GM10266 (cell line): ENCODE data around the gene ARNT2.

Experiments used
- DNase-seq: peaks from one replicate; pipeline ENCODE4 v3.0.0; 2012; ENCODE audit errors: extremely low spot score
- TF ChIP-seq, protein P1 (sequence below): IDR thresholded peaks from 2 replicates; pipeline ENCODE4 v1.5.1; 2012; ENCODE audit warnings: mild to moderate bottlenecking, low read depth; ENCODE audit not compliant: control insufficient read depth, insufficient read depth; ENCODE audit errors: missing control alignments

Gene ARNT2

DNA sequence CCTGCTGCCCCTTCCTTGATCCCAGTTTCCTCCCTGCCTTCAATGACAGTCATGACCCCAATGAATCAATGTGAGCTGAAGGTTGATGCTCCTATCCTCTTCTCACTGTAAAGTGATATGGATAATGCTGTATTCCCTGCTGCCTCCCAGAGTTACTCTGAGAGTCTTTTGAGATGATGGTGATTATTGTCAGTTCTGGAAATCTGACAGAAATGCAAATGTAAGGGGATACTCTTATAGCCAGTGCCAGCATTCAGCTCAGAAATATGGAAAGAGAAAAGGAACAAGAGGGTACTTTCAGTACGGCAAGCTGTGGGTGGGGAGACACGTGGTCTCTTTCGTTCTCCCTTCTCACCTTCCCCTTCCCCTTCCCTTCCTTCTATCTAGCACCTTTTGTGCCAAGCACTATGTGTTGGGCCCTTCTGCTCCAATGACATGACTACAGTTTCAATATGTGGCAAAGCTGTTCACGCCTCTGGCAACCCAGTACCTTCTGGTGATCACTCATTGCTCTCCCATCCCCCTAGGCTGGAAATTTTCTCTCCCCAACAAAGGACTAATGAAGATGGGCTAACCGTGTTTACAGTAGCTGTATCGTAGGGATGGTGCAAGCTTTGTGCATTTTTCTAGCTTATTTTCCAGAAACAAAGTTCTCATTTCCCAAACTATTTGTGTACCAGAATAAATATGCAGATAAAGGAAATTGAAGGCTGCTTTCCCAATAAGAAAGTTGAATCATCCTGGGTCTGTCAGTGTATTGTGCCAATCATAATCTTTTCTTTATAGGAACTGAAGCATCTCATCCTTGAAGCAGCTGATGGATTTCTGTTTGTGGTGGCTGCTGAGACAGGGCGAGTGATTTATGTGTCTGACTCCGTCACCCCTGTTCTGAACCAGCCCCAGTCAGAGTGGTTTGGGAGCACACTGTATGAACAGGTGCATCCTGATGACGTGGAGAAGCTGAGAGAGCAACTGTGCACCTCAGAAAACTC, 70.3 kb downstream of the ARNT2 start:
- TF ChIP-seq, protein P1, sequence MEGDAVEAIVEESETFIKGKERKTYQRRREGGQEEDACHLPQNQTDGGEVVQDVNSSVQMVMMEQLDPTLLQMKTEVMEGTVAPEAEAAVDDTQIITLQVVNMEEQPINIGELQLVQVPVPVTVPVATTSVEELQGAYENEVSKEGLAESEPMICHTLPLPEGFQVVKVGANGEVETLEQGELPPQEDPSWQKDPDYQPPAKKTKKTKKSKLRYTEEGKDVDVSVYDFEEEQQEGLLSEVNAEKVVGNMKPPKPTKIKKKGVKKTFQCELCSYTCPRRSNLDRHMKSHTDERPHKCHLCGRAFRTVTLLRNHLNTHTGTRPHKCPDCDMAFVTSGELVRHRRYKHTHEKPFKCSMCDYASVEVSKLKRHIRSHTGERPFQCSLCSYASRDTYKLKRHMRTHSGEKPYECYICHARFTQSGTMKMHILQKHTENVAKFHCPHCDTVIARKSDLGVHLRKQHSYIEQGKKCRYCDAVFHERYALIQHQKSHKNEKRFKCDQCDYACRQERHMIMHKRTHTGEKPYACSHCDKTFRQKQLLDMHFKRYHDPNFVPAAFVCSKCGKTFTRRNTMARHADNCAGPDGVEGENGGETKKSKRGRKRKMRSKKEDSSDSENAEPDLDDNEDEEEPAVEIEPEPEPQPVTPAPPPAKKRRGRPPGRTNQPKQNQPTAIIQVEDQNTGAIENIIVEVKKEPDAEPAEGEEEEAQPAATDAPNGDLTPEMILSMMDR, result no peak
- DNase-seq, result no peak

DNA sequence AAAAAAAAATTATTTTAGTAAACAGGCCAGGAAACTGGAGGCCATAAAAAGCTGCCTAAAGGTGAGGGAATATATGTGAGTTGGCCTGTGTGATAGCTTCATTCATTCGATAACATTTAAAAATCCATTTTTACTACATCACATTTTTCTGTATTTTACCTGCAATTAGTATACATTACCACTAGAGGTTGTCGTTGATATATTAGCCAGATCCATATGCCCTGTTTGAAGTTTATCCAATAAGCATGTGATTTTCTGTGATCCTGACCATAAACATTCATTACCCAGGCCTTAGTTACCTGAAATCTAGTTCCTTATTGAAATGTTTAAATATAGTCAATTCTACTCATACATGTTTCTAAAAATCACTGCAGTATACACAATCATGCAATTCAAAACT, 71.4 kb downstream of the ARNT2 start:
- TF ChIP-seq, protein P1, result no peak
- no peak for DNase-seq

DNA sequence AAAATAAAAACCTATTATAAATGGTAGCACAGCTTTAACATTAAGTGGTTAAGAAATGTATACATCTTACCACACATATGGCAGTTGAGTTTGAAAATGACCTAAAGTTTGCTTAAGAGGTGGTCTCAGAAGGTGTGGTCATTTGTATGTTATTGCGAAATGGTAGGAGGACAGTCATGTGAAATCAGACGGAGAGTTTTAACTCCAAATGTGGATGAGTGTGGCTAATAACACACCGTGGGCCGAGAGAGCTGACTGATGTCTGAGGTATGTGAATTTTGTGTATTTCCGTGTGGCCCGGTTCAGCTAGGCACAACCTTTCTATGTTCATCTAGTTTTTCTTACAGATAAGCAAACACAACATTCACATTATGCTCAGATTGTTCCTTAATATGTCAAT, 71.9 kb downstream of the ARNT2 start:
- TF ChIP-seq, protein P1, result no peak
- DNase-seq, result no peak

DNA sequence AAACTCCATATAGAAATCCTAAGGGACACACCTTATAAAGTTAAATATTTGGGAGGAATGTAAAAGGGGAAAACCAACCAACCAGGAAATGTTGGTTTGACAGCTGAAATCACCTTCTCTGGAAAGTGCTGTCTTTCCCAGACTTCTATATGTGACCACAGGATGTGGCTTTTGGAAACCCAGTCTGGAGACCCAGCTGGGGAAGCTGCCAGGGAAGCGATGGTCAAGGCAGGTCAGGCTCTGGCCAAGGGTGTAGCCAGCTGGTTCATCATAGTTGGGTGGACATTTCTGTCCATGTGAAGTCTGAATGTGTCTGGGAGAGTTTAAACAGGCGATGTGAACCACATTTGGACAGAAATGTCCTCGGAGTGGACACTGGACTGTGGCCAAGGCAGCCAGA, 73.9 kb downstream of the ARNT2 start:
- TF ChIP-seq, protein P1, result no peak
- DNase-seq, result no peak

DNA sequence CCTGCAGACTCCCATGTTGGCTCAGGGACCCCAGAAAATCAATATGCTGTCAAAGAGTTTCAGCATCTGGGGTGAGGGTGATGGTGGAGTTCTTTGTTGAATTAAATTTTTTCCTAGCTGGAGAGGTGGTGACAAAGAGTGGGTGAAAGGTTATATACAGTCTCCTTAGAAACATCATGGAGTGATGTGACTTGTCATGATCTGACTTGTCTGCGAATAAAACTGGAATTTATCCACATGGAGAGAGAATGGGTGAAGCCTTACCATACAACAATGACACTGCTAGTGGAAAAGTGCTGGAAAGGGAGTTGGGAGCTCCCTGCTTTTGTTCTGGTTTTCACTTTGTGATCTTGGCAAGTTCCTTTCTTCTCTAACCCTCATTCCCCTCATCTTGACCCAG, 75.0 kb downstream of the ARNT2 start:
- no peak for DNase-seq
- TF ChIP-seq, protein P1, result no peak

DNA sequence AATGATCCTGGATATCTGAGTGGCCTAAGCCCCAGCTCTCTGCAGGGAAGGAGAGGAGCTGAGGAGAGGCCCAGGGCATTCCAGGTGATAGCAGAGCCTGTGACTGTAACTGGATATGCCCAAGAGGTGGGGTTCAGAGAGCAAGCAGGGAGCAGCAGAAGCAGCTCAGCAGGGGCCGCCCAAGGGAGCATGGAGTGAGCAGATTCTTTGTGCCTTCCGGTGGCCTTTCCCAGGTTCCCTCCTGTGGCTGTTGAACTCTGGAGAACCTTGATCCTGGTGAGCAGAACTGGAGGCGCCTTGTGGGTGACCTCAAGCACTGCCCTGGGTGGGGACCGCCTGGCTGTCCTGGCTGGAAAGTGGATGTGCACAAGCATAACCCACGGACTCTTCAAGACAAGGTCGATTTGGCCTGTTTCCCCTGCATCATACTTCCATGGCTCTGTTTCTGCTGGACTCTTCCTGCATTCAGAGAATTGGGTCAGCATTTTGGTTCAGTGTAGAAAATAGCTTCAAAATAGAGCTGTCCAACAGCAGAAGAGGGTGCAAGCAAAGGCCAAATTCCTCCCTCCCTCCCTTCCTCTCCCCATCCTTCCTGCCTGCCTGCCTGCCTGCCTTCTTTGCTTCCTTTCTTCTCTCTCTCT, 76.1 kb downstream of the ARNT2 start:
- no peak for DNase-seq

DNA sequence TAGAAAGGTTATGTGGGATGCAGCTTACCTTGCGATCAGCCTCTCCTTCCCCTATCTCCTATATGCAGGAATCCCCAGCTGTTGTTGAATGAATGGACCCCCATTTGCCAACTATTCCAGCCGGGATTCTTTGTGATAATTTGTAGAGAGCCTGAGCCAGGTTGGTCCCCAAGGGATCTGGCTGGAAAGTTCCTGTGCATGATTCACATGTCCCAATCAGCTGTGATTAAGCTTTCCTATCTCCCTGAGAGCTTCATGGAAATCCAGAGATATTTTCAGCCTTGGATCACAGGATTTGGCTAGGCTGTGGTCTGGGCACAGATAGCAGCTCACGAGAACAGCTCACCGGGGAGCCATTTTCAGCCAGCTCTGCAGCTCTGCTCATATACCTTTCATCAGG, 76.7 kb downstream of the ARNT2 start:
- no peak for DNase-seq
- TF ChIP-seq, protein P1, result no peak

More for the DNA sequence above, 76.1 kb downstream of the ARNT2 start:
- TF ChIP-seq, protein P1, result no peak
